Large intestine (tissue), 3 donors: Measurements from ENCODE around the gene TTC8. TPM values are rescaled to one million over a fixed set of nuclear protein-coding genes. Genes with fewer than 3 reads are reported as not detected.

Experiments used
- DNase-seq, 2 donors: peaks; one replicate each; pipeline versions ENCODE4 v3.0.0 to v3.0.0-alpha.2; 2013
- H3K27ac ChIP-seq: one replicate; pipeline ENCODE4 v1.5.1; 2013; ENCODE audit warnings: low read length
- H3K27me3 ChIP-seq: 2 replicates; pipeline ENCODE4 v1.6.1; 2013; ENCODE audit warnings: low read length; ENCODE audit not compliant: control insufficient read depth, insufficient read depth
- H3K36me3 ChIP-seq: 2 replicates; pipeline ENCODE4 v1.6.1; 2013; ENCODE audit warnings: low read length; ENCODE audit not compliant: control insufficient read depth, insufficient read depth
- H3K4me1 ChIP-seq: one replicate; pipeline ENCODE4 v1.6.1; 2013; ENCODE audit warnings: low read length; ENCODE audit not compliant: control insufficient read depth, insufficient read depth
- H3K4me3 ChIP-seq: one replicate; pipeline ENCODE4 v1.5.1; 2013; ENCODE audit warnings: low read length
- H3K9me3 ChIP-seq: one replicate; pipeline ENCODE4 v1.6.1; 2013; ENCODE audit warnings: mild to moderate bottlenecking, low read depth, low read length, moderate library complexity; ENCODE audit not compliant: control insufficient read depth
- WGBS: methylation state at CpG from one replicate; pipeline ENCODE4 v1.1.5; 2013; ENCODE audit warnings: low lambda C conversion rate; ENCODE audit not compliant: insufficient coverage; 5-methylcytosine and 5-hydroxymethylcytosine counted together
- polyA plus RNA-seq: library from polyadenylated mRNA; unstranded; fragments of 120-200 nt; gene quantifications from one replicate; pipeline ENCODE4 v1.2.1, GENCODE V29; 2013

TTC8 gene
- polyA plus RNA-seq, 1 donor = 25.7 TPM

- H3K27me3 ChIP-seq = no peaks in the 10 kb centered on the region
- no peak overlapping the region for H3K4me3 ChIP-seq
- WGBS = no CpG with 5 or more reads among the region's 2 CpGs
- no peaks in the 10 kb centered on the region for H3K9me3 ChIP-seq
- no peak overlapping the region for H3K27ac ChIP-seq
- H3K36me3 ChIP-seq = no peaks in the 10 kb centered on the region
- no peak for DNase-seq
- H3K4me1 ChIP-seq = peaks cover 5% of the 10 kb centered on the region
Measured at GRCh38 chr14:88821378-88821777, 3.1 kb upstream of the TTC8 start.

- H3K27ac ChIP-seq = no peak overlapping the region
- no peaks in the 10 kb centered on the region for H3K36me3 ChIP-seq
- H3K4me3 ChIP-seq = no peak overlapping the region
- peaks cover 5% of the 10 kb centered on the region for H3K4me1 ChIP-seq
- H3K27me3 ChIP-seq = no peaks in the 10 kb centered on the region
- no peak for DNase-seq
- 40% methylated on average over 1 of the region's 2 CpGs for WGBS
- H3K9me3 ChIP-seq = no peaks in the 10 kb centered on the region
Measured at GRCh38 chr14:88821888-88822287, 2.6 kb upstream of the TTC8 start.

GRCh38 chr14:88823968-88824313 is 510 bp upstream of the TTC8 start:
- Histone ChIP-seq H3K36me3 (no peaks in the 10 kb centered on the region), H3K27ac (peak overlapping the region; percentile 88), H3K9me3 (no peaks in the 10 kb centered on the region), H3K4me3 (peak overlapping the region; percentile 97), H3K4me1 (peaks cover 5% of the 10 kb centered on the region), H3K27me3 (no peaks in the 10 kb centered on the region)
- no peak for DNase-seq
- 60% methylated on average over 1 of the region's 9 CpGs for WGBS

DNA sequence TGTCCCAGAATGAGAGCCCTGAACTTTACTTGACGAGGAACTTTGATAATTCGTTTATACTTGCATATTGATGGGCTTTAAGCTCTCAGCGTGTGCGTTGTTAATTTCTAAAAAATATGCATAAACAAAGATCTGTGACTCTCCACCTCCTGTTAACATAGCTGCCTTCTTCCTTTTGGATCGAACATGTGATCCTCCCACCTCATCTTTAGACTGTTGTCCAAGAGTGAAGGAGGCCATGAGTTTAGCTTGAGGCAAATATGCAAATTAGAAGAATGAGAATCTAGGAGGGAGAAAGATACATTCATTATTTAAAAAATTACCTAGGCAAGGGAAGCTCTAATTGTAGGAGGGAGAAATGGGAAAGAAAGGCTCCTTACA is 617 bp downstream of the TTC8 start:
- H3K27me3 ChIP-seq = no peaks in the 10 kb centered on the region
- WGBS = no CpG with 5 or more reads among the region's 5 CpGs
- H3K36me3 ChIP-seq = no peaks in the 10 kb centered on the region
- no peaks in the 10 kb centered on the region for H3K9me3 ChIP-seq
- H3K4me1 ChIP-seq = peaks cover 5% of the 10 kb centered on the region
- DNase-seq = no peak
- peak overlapping the region; percentile 97 for H3K4me3 ChIP-seq
- H3K27ac ChIP-seq = peak overlapping the region; percentile 88

DNA sequence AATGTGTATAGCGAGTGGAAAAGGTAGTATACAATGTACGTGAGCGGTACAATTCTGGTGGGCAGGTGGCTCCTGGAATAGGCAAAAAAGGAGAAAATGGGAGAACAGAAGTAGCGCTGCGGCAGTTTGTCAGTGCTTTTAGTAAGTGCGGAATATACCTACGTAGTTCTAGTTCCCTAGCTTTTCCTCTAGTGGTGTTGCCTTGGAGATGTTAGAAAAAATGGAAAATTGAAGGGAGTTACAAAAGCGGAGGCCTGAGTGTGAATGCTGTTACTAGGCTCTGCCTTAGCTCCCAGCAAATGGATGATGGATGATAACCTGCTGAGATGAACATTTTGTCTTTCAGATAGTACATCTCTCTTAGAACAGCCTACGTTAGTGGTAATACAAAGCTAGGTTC is 1.1 kb downstream of the TTC8 start:
- no peaks in the 10 kb centered on the region for H3K9me3 ChIP-seq
- no peaks in the 10 kb centered on the region for H3K27me3 ChIP-seq
- peaks cover 5% of the 10 kb centered on the region for H3K4me1 ChIP-seq
- DNase-seq = no peak
- no peaks in the 10 kb centered on the region for H3K36me3 ChIP-seq
- H3K4me3 ChIP-seq = peak overlapping the region; percentile 97
- H3K27ac ChIP-seq = peak overlapping the region; percentile 88
- 100% methylated on average over 3 of the region's 9 CpGs for WGBS

DNA sequence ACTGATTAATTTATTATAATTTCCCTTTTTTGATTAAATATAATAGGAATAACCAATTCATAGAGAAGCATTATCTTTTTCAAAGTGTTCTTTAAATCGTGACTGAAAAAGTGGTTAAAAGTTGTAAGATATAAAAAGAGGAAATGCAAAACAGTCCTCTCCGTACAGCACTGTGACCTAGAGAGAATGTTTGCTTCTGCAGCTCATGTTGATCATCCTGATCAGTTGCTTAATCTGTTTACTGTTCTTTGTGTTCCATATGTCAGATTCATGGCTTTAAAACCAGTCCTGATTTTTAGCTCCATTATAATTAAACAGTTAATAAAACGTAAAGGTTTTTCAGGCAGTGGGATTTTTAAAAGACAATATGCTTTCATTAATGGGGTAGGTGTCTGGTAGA is 4.7 kb downstream of the TTC8 start:
- WGBS = 75% methylated on average over 1 of the region's 3 CpGs
- no peaks in the 10 kb centered on the region for H3K36me3 ChIP-seq
- H3K4me1 ChIP-seq = peaks cover 5% of the 10 kb centered on the region
- no peak for DNase-seq
- no peak overlapping the region for H3K4me3 ChIP-seq
- H3K27ac ChIP-seq = no peak overlapping the region
- H3K9me3 ChIP-seq = no peaks in the 10 kb centered on the region
- H3K27me3 ChIP-seq = no peaks in the 10 kb centered on the region

DNA sequence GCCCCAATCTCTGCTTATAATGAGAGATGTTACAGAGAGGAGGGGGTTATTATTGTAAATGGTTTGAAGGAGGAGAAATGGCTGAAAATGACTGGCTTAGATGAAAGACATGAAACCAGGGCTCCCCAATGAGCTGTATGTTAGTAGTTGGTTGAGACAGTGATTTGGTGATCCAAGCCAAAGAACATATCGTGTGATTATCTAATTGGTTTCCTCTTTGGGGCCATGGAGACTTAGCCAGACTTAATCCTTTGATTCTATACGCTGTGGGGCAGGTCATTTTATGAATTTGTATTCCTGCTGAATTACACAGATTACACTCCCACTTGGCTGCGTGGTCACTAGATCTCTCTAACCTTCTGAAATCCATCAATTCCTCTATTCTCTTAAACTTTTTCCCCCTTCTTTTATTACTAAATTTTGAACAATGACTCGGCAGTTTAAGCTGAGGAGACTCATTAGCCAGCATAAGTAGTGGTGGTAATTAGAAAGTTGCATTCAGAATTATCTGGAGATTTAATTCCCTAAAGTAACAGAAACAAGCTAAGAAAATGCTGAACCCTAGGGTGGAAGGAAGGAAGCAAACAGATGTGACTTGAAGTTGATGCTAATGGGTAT is 5.3 kb downstream of the TTC8 start:
- no peaks in the 10 kb centered on the region for H3K27me3 ChIP-seq
- no peak overlapping the region for H3K27ac ChIP-seq
- no peak overlapping the region for H3K4me3 ChIP-seq
- DNase-seq = no peak
- peaks cover 5% of the 10 kb centered on the region for H3K4me1 ChIP-seq
- no peaks in the 10 kb centered on the region for H3K9me3 ChIP-seq
- H3K36me3 ChIP-seq = no peaks in the 10 kb centered on the region
- WGBS = no CpG with 5 or more reads among the region's 4 CpGs

GRCh38 chr14:88831284-88831683 is 6.8 kb downstream of the TTC8 start:
- Histone ChIP-seq H3K4me3 (no peak overlapping the region), H3K9me3 (no peaks in the 10 kb centered on the region), H3K4me1 (no peaks in the 10 kb centered on the region), H3K27me3 (no peaks in the 10 kb centered on the region), H3K36me3 (no peaks in the 10 kb centered on the region), H3K27ac (no peak overlapping the region)
- no peak for DNase-seq

GRCh38 chr14:88834883-88835431 is 10.5 kb downstream of the TTC8 start:
- no peak for DNase-seq
- H3K27me3 ChIP-seq = no peaks in the 10 kb centered on the region
- no peaks in the 10 kb centered on the region for H3K36me3 ChIP-seq
- H3K9me3 ChIP-seq = no peaks in the 10 kb centered on the region
- H3K4me1 ChIP-seq = no peaks in the 10 kb centered on the region
- H3K27ac ChIP-seq = no peak overlapping the region
- H3K4me3 ChIP-seq = no peak overlapping the region

GRCh38 chr14:88835661-88836060 is 11.2 kb downstream of the TTC8 start:
- peaks cover under 1% of the 10 kb centered on the region for H3K36me3 ChIP-seq
- H3K9me3 ChIP-seq = no peaks in the 10 kb centered on the region
- no peak overlapping the region for H3K4me3 ChIP-seq
- H3K27ac ChIP-seq = no peak overlapping the region
- no peaks in the 10 kb centered on the region for H3K4me1 ChIP-seq
- DNase-seq = no peak
- H3K27me3 ChIP-seq = no peaks in the 10 kb centered on the region

DNA sequence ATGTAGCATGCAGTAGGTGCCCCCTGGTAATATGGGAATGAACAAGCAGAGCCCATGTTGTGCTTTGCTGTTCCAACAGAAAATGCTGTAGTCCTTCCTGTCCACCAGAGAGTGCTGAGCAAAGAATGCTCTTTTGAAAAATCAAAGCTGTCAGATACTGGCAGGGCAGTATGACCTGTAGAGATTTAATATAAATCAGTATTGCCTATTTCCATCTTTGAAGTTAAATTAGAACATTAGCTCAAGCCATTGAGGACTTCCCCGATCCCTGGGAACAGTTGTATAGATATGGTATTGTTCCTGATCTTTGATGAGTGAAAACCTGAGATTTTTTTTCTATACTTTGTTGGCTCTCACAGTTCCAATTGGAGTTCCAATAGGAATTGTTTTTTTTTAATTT is 13.0 kb downstream of the TTC8 start:
- H3K9me3 ChIP-seq = no peaks in the 10 kb centered on the region
- H3K36me3 ChIP-seq = peaks cover 7% of the 10 kb centered on the region
- WGBS = no CpG with 5 or more reads among the region's 1 CpG
- H3K27ac ChIP-seq = no peak overlapping the region
- no peaks in the 10 kb centered on the region for H3K4me1 ChIP-seq
- no peak for DNase-seq
- no peak overlapping the region for H3K4me3 ChIP-seq
- no peaks in the 10 kb centered on the region for H3K27me3 ChIP-seq
